ENCODE measurements around the gene FLG. TPM values are rescaled to one million over a fixed set of nuclear protein-coding genes. Genes with fewer than 3 reads are reported as not detected.

The FLG gene
- not detected in 2 replicates for total RNA-seq
- long read RNA-seq, result 0 reads

GRCh38 chr1:152325111-152325510 is at the start of gene FLG:
FLG (minus strand) TSS chr1:152325239; CDS start chr1:152315456, 9,783 bp downstream.
- no peak within 1 kb of the TSS for H3K4me3 Mint-ChIP-seq (ENCODE audit: unreplicated experiment)
- no peaks in the 10 kb centered on the region for H3K9me3 Mint-ChIP-seq (ENCODE audit: unreplicated experiment)
- no peak for DNase-seq (ENCODE audit: extremely low spot score, unreplicated experiment)
- H3K4me1 Mint-ChIP-seq (ENCODE audit: unreplicated experiment), result no peaks in the 10 kb centered on the region
- H3K36me3 Mint-ChIP-seq (ENCODE audit: unreplicated experiment), result no peaks in the 10 kb centered on the region
- H3K27me3 Mint-ChIP-seq (ENCODE audit: unreplicated experiment), result no peaks in the 10 kb centered on the region
- TF ChIP-seq CTCF (IDR thresholded peaks at IDR 0.05), result no peak
- no peak within 1 kb of the TSS for H3K27ac Mint-ChIP-seq (ENCODE audit: unreplicated experiment)

- peaks cover 12% of the 10 kb centered on the region for H3K9me3 Mint-ChIP-seq (ENCODE audit: unreplicated experiment)
- no peaks in the 10 kb centered on the region for H3K27me3 Mint-ChIP-seq (ENCODE audit: unreplicated experiment)
- no peak for DNase-seq (ENCODE audit: extremely low spot score, unreplicated experiment)
- no peaks in the 10 kb centered on the region for H3K4me1 Mint-ChIP-seq (ENCODE audit: unreplicated experiment)
- no peak for TF ChIP-seq CTCF (IDR thresholded peaks at IDR 0.05)
- no peaks in the 10 kb centered on the region for H3K36me3 Mint-ChIP-seq (ENCODE audit: unreplicated experiment)
- no peak overlapping the region for H3K27ac Mint-ChIP-seq (ENCODE audit: unreplicated experiment)
- H3K4me3 Mint-ChIP-seq (ENCODE audit: unreplicated experiment), result no peak overlapping the region
These were observed 49.4 kb upstream of the FLG start for GRCh38 chr1:152374451-152374850.

GRCh38 chr1:152372672-152373071 is 47.6 kb upstream of the FLG start:
- Mint-ChIP-seq H3K27me3 (ENCODE audit: unreplicated experiment) (no peaks in the 10 kb centered on the region), H3K36me3 (ENCODE audit: unreplicated experiment) (no peaks in the 10 kb centered on the region), H3K27ac (ENCODE audit: unreplicated experiment) (no peak overlapping the region), H3K4me3 (ENCODE audit: unreplicated experiment) (no peak overlapping the region), H3K4me1 (ENCODE audit: unreplicated experiment) (no peaks in the 10 kb centered on the region), H3K9me3 (ENCODE audit: unreplicated experiment) (peaks cover 10% of the 10 kb centered on the region)
- TF ChIP-seq CTCF (IDR thresholded peaks at IDR 0.05), result no peak
- no peak for DNase-seq (ENCODE audit: extremely low spot score, unreplicated experiment)

DNA sequence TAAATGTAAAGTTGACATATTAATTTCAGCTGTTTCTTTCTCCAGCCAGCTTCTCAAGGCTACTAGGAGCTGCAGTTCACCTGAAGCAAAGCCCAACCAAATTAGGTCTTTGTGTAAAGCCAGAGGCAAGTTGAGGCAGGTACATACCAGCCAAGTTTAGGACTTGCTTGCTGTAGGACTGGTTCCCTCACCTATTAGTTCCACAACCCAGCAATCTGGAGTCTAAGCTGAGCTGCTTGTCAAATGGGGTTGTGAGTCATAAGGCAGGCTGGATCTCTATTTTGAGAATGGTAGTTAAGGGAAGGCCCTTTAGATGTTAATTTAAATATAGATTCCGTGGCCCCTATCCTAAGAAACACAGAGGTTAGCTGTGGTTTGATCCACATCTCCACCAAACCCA is 42.4 kb upstream of the FLG start:
- no peak overlapping the region for H3K4me3 Mint-ChIP-seq (ENCODE audit: unreplicated experiment)

GRCh38 chr1:152359906-152360305 is 34.9 kb upstream of the FLG start, which contains the start of gene FLG2:
FLG2 (minus strand) TSS chr1:152360006; CDS start chr1:152358884, 1,122 bp downstream.
- H3K27me3 Mint-ChIP-seq (ENCODE audit: unreplicated experiment), result no peaks in the 10 kb centered on the region
- no peaks in the 10 kb centered on the region for H3K36me3 Mint-ChIP-seq (ENCODE audit: unreplicated experiment)
- no peak within 1 kb of the TSS for H3K4me3 Mint-ChIP-seq (ENCODE audit: unreplicated experiment)
- H3K4me1 Mint-ChIP-seq (ENCODE audit: unreplicated experiment), result no peaks in the 10 kb centered on the region
- DNase-seq (ENCODE audit: extremely low spot score, unreplicated experiment), result no peak
- no peak for TF ChIP-seq CTCF (IDR thresholded peaks at IDR 0.05)
- peaks cover 11% of the 10 kb centered on the region for H3K9me3 Mint-ChIP-seq (ENCODE audit: unreplicated experiment)
- H3K27ac Mint-ChIP-seq (ENCODE audit: unreplicated experiment), result no peak within 1 kb of the TSS

More for the DNA sequence above, 42.4 kb upstream of the FLG start:
- Mint-ChIP-seq H3K27me3 (ENCODE audit: unreplicated experiment) (no peaks in the 10 kb centered on the region), H3K9me3 (ENCODE audit: unreplicated experiment) (peaks cover 10% of the 10 kb centered on the region), H3K27ac (ENCODE audit: unreplicated experiment) (no peak overlapping the region), H3K4me1 (ENCODE audit: unreplicated experiment) (no peaks in the 10 kb centered on the region), H3K36me3 (ENCODE audit: unreplicated experiment) (no peaks in the 10 kb centered on the region)
- no peak for DNase-seq (ENCODE audit: extremely low spot score, unreplicated experiment)
- TF ChIP-seq CTCF (IDR thresholded peaks at IDR 0.05), result no peak
